Mucosa of descending colon (tissue), 3 donors: ENCODE results near the gene OSR1. TPM values are rescaled to one million over a fixed set of nuclear protein-coding genes. Genes with fewer than 3 reads are reported as not detected.

Source experiments
- ATAC-seq: fragments of 200-7000 bp; cut with Tn5 transposase; one replicate; pipeline ENCODE4 v1.9.1; 2020; ENCODE audit warnings: mild to moderate bottlenecking, moderate library complexity
- DNase-seq, 3 donors: peaks; one replicate each; pipeline ENCODE4 v3.0.0-alpha.2; 2020
- H3K36me3 ChIP-seq: fragments of 200-600 bp; one replicate; pipeline ENCODE4 v1.8.0; 2021; ENCODE audit warnings: low read depth, mild to moderate bottlenecking
- H3K4me1 ChIP-seq: fragments of 200-600 bp; one replicate; pipeline ENCODE4 v1.8.0; 2021; ENCODE audit warnings: low read depth, mild to moderate bottlenecking
- H3K4me3 ChIP-seq: fragments of 200-600 bp; one replicate; pipeline ENCODE4 v1.8.0; 2021; ENCODE audit warnings: mild to moderate bottlenecking
- H3K9me3 ChIP-seq: fragments of 200-600 bp; one replicate; pipeline ENCODE4 v1.8.0; 2021; ENCODE audit warnings: mild to moderate bottlenecking
- intact Hi-C, 2 donors: fragments of 100-400 bp; cut with DNase I in 1 of 2; cut with micrococcal nuclease in 1 of 2; formaldehyde crosslinking; loops; one replicate each; pipeline versions ENCODE4 v1.11.0 to v1.11.1; 2022; cut with DNase I, micrococcal nuclease
- total RNA-seq, 3 donors: library from RNA; stranded (reverse); fragmentation: NEBNext Ultra II Directional in 2 of 3; extraction: Animal tissue kit (Norgen Biotek cat#: 25700) in 2 of 3; gene quantifications; one replicate each; pipeline versions ENCODE4 v1.2.1 to v1.2.4, GENCODE V29; 2021 to 2023
- TF ChIP-seq, protein P1 (sequence below): fragments of 200-600 bp; IDR thresholded peaks from one replicate; pipeline ENCODE4 v1.8.0; 2022; ENCODE audit warnings: antibody characterized with exemption, mild to moderate bottlenecking
- donor health status: DM: no; HTN: no; CAD: no; lungs with moderate emphysema.
- donor health status: DM: no; HTN: no; CAD: no.
- donor health status: DM: no; HTN: yes; CAD: no.

Gene OSR1
- total RNA-seq, 3 donors from 2014 or later, result 0.69 to 15.8 (median 8.1) TPM

- DNase-seq (no peak), ATAC-seq (no peak)
- TF ChIP-seq, protein P1, sequence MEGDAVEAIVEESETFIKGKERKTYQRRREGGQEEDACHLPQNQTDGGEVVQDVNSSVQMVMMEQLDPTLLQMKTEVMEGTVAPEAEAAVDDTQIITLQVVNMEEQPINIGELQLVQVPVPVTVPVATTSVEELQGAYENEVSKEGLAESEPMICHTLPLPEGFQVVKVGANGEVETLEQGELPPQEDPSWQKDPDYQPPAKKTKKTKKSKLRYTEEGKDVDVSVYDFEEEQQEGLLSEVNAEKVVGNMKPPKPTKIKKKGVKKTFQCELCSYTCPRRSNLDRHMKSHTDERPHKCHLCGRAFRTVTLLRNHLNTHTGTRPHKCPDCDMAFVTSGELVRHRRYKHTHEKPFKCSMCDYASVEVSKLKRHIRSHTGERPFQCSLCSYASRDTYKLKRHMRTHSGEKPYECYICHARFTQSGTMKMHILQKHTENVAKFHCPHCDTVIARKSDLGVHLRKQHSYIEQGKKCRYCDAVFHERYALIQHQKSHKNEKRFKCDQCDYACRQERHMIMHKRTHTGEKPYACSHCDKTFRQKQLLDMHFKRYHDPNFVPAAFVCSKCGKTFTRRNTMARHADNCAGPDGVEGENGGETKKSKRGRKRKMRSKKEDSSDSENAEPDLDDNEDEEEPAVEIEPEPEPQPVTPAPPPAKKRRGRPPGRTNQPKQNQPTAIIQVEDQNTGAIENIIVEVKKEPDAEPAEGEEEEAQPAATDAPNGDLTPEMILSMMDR, result no peak
- H3K4me3 ChIP-seq, result no peak overlapping the region
- intact Hi-C loops, result no loop called here
- no peaks in the 10 kb centered on the region for H3K4me1 ChIP-seq
- H3K9me3 ChIP-seq, result no peaks in the 10 kb centered on the region
- H3K36me3 ChIP-seq, result no peaks in the 10 kb centered on the region
These were observed 29.0 kb downstream of the OSR1 start for GRCh38 chr2:19329445-19329844.

DNA sequence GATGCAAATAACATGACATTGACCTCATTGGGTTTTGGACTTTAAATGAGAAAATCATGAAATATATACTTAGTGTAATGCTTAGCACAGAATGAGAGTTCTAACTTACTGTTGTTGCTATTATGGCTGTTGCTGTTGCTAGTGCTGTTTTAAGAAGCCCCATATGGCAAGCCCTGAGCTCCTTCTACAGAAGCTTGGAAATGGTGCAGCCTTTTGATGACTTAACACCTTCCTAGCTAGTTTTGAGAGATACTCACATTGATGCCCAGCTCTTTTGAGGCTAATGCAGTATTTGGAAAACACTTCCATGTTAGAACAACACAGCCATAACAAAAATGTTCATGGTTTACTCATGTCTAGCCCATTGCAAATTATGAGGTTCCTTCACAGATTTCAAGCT, 30.9 kb downstream of the OSR1 start:
- intact Hi-C loops, result no loop called here
- no peaks in the 10 kb centered on the region for H3K36me3 ChIP-seq
- TF ChIP-seq, protein P1, result no peak
- no peaks in the 10 kb centered on the region for H3K9me3 ChIP-seq
- no peak for DNase-seq
- no peaks in the 10 kb centered on the region for H3K4me1 ChIP-seq
- H3K4me3 ChIP-seq, result no peak overlapping the region
- no peak for ATAC-seq

DNA sequence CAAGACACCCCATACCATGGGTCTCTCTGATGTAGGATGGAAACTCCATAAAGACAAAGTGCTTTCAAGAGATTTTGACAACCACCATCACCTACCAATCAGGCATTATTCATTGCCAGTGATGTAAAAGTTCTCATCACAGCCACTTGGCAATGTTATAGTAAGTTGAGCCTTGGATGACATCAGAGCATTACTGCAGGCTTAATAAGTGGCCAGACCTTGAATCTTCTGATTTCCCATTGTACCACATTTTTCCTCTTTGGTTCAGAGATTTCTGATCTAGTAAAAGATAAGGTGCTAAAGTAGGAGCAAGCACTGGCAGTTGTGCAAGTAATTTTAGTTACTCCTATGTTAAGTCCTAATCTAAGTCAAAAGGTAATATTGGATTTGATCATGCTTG, 36.5 kb downstream of the OSR1 start:
- Histone ChIP-seq H3K9me3 (no peaks in the 10 kb centered on the region), H3K4me3 (no peak overlapping the region), H3K4me1 (no peaks in the 10 kb centered on the region), H3K36me3 (no peaks in the 10 kb centered on the region)
- DNase-seq (no peak), ATAC-seq (no peak)
- intact Hi-C loops, result no loop called here
- TF ChIP-seq, protein P1, result no peak

- DNase-seq, result no peak
These were observed 37.6 kb downstream of the OSR1 start for GRCh38 chr2:19320813-19321212.

DNA sequence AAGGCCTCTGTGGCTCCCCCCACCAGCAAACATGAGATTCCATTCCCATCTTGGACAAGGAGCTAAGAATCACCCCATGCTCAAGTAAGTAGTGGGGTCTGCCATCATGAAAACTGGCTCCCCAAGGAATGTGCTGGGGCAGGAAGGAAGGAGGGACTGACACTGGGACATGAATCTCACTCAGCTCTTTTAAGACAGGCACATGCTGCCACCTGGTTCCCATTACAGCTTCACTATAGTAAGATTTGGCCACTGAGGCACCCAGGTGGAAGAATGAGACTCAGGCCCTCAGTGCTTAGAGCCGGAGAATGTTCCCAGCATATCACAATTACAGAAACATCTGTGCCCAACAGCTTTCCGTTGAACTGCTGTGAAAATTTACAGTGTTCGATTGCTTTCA, 38.7 kb downstream of the OSR1 start:
- DNase-seq, result no peak
- Histone ChIP-seq H3K4me1 (no peaks in the 10 kb centered on the region), H3K9me3 (no peaks in the 10 kb centered on the region), H3K4me3 (no peak overlapping the region), H3K36me3 (no peaks in the 10 kb centered on the region)
- TF ChIP-seq, protein P1, result no peak
- ATAC-seq, result no peak
- intact Hi-C loops, result no loop called here

More at GRCh38 chr2:19320813-19321212, 37.6 kb downstream of the OSR1 start:
- H3K4me3 ChIP-seq, result no peak overlapping the region
- TF ChIP-seq, protein P1, result no peak
- no peaks in the 10 kb centered on the region for H3K36me3 ChIP-seq
- no peaks in the 10 kb centered on the region for H3K4me1 ChIP-seq
- ATAC-seq, result no peak
- H3K9me3 ChIP-seq, result no peaks in the 10 kb centered on the region
- intact Hi-C loops, result no loop called here

DNA sequence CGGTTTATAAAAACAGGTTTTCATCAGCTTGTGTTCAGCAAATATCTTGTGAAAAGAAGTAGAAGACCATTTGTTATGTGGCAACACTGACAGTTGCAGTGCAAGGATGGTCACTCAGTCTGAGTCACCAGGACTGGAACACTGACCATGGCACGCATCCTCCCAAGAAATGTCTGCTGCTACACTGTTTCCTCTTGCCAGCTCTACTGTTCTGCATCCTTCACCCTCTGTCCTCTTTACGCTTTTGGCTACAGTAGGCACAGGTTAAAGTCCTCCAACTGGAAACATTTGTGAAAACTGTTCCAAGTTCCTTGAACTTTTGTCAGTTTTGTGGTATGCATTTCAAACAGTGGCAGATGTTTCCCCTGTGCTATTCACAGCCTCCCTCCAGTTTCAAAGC, 39.4 kb downstream of the OSR1 start:
- Histone ChIP-seq H3K4me1 (no peaks in the 10 kb centered on the region), H3K9me3 (no peaks in the 10 kb centered on the region), H3K36me3 (no peaks in the 10 kb centered on the region), H3K4me3 (no peak overlapping the region)
- ATAC-seq (peak; percentile 72), DNase-seq (no peak)
- TF ChIP-seq, protein P1, result no peak
- intact Hi-C loops, result no loop called here
